GM06990 (cell line): ENCODE results near the gene MDK.

Experiments
- DNase-seq: peaks from one replicate; pipeline ENCODE4 v3.0.0-alpha.2; 2011; ENCODE audit not compliant: insufficient read length; ENCODE audit errors: extremely low read depth
- H3K27me3 ChIP-seq: replicated peaks from 2 replicates; pipeline ENCODE4 v1.6.0; 2011; ENCODE audit warnings: low read length; ENCODE audit not compliant: control insufficient read depth, insufficient read depth
- H3K36me3 ChIP-seq: 2 replicates; pipeline ENCODE4 v1.5.1; 2011; ENCODE audit warnings: low read length; ENCODE audit not compliant: control insufficient read depth, insufficient read depth
- H3K4me3 ChIP-seq: replicated peaks from 2 replicates; pipeline ENCODE4 v1.5.1; 2011; ENCODE audit warnings: low read depth, mild to moderate bottlenecking, control low read depth, low read length
- CTCF ChIP-seq: IDR thresholded peaks from 2 replicates; pipeline ENCODE4 v1.5.1; 2011; ENCODE audit warnings: low read length, control low read depth, mild to moderate bottlenecking, inconsistent platforms; ENCODE audit not compliant: insufficient read depth, poor library complexity, severe bottlenecking

The MDK gene

DNA sequence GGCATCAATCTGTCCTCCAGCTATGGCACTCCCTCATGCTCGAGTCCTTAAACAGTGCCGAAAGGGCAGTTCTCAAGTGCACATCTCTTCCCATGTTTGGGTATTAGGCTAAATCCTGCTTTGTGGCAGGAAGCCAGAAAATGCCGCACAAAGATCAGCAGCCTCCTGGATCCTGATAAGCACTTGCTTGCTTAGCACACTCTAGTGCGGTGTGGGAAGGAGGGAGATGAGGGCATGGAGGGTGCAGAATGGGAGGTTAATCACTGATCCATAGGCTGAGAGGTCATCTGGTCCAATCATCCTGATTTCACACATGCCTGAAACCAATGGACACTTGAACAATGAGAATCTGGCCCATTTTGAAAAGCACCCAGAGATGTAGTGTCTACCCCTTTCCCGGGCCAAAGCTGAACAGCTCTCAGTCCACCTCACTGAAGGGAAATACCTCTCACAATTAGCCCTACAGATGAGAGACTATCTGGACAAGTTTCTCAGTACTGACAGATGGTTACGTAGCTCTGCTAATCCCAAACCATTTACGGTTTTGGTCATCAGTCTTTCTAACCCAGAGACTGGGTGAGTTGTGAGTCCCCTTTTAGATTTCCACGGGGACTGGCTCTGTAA, 39.9 kb downstream of the MDK start:
- H3K4me3 ChIP-seq = no peak overlapping the region
- DNase-seq = no peak
- H3K36me3 ChIP-seq = peaks cover 5% of the 10 kb centered on the region
- no peak for TF ChIP-seq CTCF
- H3K27me3 ChIP-seq = no peaks in the 10 kb centered on the region

DNA sequence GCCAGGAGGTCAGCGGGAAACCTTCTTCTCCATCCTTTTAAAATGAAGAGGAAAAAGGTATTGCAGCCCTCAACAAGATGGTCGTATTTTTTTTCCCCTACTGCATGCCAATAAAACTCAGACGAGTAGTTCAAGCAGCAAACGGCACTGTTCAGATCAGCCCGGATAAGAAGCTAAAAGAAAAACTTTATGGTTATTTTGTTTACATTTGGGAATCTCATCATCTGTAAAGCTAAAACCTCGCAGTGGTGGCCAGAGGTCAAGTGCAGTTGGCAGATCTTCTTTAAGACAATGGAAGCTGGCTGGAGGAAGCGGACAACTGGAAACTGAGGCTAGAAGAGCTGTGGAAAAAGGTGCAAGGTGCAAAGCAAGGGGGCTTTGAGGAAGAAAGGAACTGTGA, 41.1 kb downstream of the MDK start:
- DNase-seq = no peak
- TF ChIP-seq CTCF = no peak
- H3K36me3 ChIP-seq = peaks cover 5% of the 10 kb centered on the region
- H3K27me3 ChIP-seq = no peaks in the 10 kb centered on the region
- H3K4me3 ChIP-seq = no peak overlapping the region

- Histone ChIP-seq H3K36me3 (peaks cover 9% of the 10 kb centered on the region), H3K4me3 (no peak overlapping the region), H3K27me3 (no peaks in the 10 kb centered on the region)
- no peak for TF ChIP-seq CTCF
- no peak for DNase-seq
These were observed 44.9 kb downstream of the MDK start for GRCh38 chr11:46426233-46426991.

DNA sequence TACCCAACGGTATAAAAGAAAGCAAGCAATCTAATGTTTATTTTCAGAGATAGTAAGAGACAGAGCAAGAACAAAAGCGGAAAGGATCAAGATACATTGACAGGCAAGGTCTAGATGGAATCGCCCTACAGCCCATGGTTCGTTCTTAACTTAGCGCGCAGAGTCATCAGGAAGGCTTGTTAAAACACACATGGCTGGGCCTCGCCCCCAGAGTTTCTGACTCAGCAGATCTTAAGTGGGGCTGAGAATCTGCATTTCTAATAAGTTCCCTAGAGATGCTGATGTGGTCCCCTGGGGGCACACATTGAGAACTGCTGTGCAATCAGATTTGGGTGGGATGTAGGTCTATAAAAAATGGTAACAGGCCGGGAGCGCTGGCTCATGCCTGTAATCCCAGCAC, 45.9 kb downstream of the MDK start:
- no peak for TF ChIP-seq CTCF
- Histone ChIP-seq H3K36me3 (peaks cover 9% of the 10 kb centered on the region), H3K27me3 (no peaks in the 10 kb centered on the region), H3K4me3 (no peak overlapping the region)
- DNase-seq = no peak

DNA sequence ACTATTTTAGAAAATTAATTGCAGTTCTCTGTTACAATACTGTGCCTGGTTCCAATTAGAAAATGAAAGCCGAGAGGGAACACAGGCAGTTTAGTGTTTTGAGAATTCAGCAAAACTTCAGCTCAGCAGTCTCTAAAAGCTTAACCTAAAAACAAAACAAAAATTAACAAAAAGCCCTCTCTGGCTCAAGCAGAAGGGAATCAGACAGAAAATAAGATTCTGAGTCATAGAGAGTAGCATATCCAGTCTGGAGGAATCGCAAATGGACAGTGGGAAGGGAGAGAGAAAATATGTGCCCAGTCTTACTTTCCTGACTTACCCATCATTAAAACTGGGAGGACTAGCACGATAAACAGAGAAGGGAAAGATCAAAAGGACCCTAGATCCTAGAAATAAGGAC, 48.2 kb downstream of the MDK start:
- DNase-seq = no peak
- no peak for TF ChIP-seq CTCF
- Histone ChIP-seq H3K4me3 (no peak overlapping the region), H3K27me3 (no peaks in the 10 kb centered on the region), H3K36me3 (peaks cover 15% of the 10 kb centered on the region)
